HG03064 (cell line): ENCODE data around the gene JKAMP.
"Not testable (repeated sequence)": the region's sequence is repeated elsewhere in the genome, so short reads cannot be mapped to it uniquely, and the experiment has no call there.

Source experiments
- ATAC-seq: cut with Tn5 transposase; IDR thresholded peaks from one replicate; pipeline ENCODE4 v1.9.1; 2021; ENCODE audit warnings: low read depth; ENCODE audit not compliant: unreplicated experiment

The JKAMP gene

GRCh38 chr14:59483819-59484638, at the start of gene JKAMP, which contains the start of gene L3HYPDH:
JKAMP (plus strand) TSS chr14:59484517; CDS start chr14:59484590, 73 bp downstream.
L3HYPDH (minus strand) TSS chr14:59484408; CDS start chr14:59484316, 92 bp downstream.
- ATAC-seq, result peak; percentile 89

GRCh38 chr14:59435101-59435500, 49.2 kb upstream of the JKAMP start:
- ATAC-seq, result no peak

GRCh38 chr14:59435987-59436386, 48.3 kb upstream of the JKAMP start:
- no peak for ATAC-seq

GRCh38 chr14:59438195-59438647, 46.1 kb upstream of the JKAMP start:
- ATAC-seq, result no peak

GRCh38 chr14:59439256-59439965, 44.9 kb upstream of the JKAMP start:
- ATAC-seq, result no peak

GRCh38 chr14:59448673-59449072, 35.6 kb upstream of the JKAMP start:
- ATAC-seq, result not testable (repeated sequence)

- no peak for ATAC-seq
Observed at GRCh38 chr14:59450716-59451115, 33.6 kb upstream of the JKAMP start.

- ATAC-seq, result no peak
Observed at GRCh38 chr14:59451849-59452248, 32.5 kb upstream of the JKAMP start.

GRCh38 chr14:59454139-59454538, 30.2 kb upstream of the JKAMP start:
- ATAC-seq, result no peak

- ATAC-seq, result no peak
Observed at GRCh38 chr14:59455411-59455810, 28.9 kb upstream of the JKAMP start.

GRCh38 chr14:59458486-59458885, 25.8 kb upstream of the JKAMP start:
- no peak for ATAC-seq

- ATAC-seq, result no peak
Observed at GRCh38 chr14:59460378-59460777, 23.9 kb upstream of the JKAMP start.

- no peak for ATAC-seq
Observed at GRCh38 chr14:59461891-59462290, 22.4 kb upstream of the JKAMP start.

GRCh38 chr14:59463787-59464485, 20.4 kb upstream of the JKAMP start:
- ATAC-seq, result peak; percentile 33

- ATAC-seq, result peak; percentile 67
Observed at GRCh38 chr14:59464486-59465315, 19.6 kb upstream of the JKAMP start.

GRCh38 chr14:59465316-59466135, 18.8 kb upstream of the JKAMP start, which contains the start of gene GPR135:
GPR135 (minus strand) TSS chr14:59465380; CDS start chr14:59465226, 154 bp downstream.
- ATAC-seq, result peak; percentile 39

GRCh38 chr14:59474172-59474571, 10.1 kb upstream of the JKAMP start:
- ATAC-seq, result no peak

GRCh38 chr14:59475709-59476108, 8.6 kb upstream of the JKAMP start:
- no peak for ATAC-seq

- ATAC-seq, result no peak
Observed at GRCh38 chr14:59478540-59478939, 5.8 kb upstream of the JKAMP start.
